ENCODE data around the gene SIPA1.
"Not testable (repeated sequence)": the region's sequence is repeated elsewhere in the genome, so short reads cannot be mapped to it uniquely, and the experiment has no call there.

Gene SIPA1

GRCh38 chr11:65623177-65623576, 14.7 kb upstream of the SIPA1 start:
- no peak for DNase-seq (ENCODE audit: low read depth)

- DNase-seq (ENCODE audit: low read depth), result no peak
Observed at GRCh38 chr11:65623852-65624616, 13.9 kb upstream of the SIPA1 start.

- no peak for DNase-seq (ENCODE audit: low read depth)
Observed at GRCh38 chr11:65624931-65625627, 12.8 kb upstream of the SIPA1 start.

GRCh38 chr11:65625628-65626342, 12.1 kb upstream of the SIPA1 start:
- no peak for DNase-seq (ENCODE audit: low read depth)

- DNase-seq (ENCODE audit: low read depth), result no peak
Observed at GRCh38 chr11:65627202-65627601, 10.7 kb upstream of the SIPA1 start.

- no peak for DNase-seq (ENCODE audit: low read depth)
Observed at GRCh38 chr11:65629579-65629978, 8.3 kb upstream of the SIPA1 start.

- DNase-seq (ENCODE audit: low read depth), result no peak
Observed at GRCh38 chr11:65630215-65630614, 7.7 kb upstream of the SIPA1 start.

GRCh38 chr11:65633390-65634108, 4.4 kb upstream of the SIPA1 start:
- no peak for DNase-seq (ENCODE audit: low read depth)

GRCh38 chr11:65634109-65634436, 3.8 kb upstream of the SIPA1 start:
- DNase-seq (ENCODE audit: low read depth), result no peak

GRCh38 chr11:65634440-65634839, 3.5 kb upstream of the SIPA1 start:
- DNase-seq (ENCODE audit: low read depth), result no peak

- no peak for DNase-seq (ENCODE audit: low read depth)
Observed at GRCh38 chr11:65634905-65635731, 2.8 kb upstream of the SIPA1 start.

- DNase-seq (ENCODE audit: low read depth), result no peak
Observed at GRCh38 chr11:65636108-65637031, 1.5 kb upstream of the SIPA1 start.

GRCh38 chr11:65637032-65637557, 806 bp upstream of the SIPA1 start:
- no peak for DNase-seq (ENCODE audit: low read depth)

GRCh38 chr11:65639228-65639597, 1.3 kb downstream of the SIPA1 start:
- not testable (repeated sequence) for DNase-seq (ENCODE audit: low read depth)

GRCh38 chr11:65639623-65640482, 2.0 kb downstream of the SIPA1 start:
- DNase-seq (ENCODE audit: low read depth), result no peak

GRCh38 chr11:65640483-65641296, 2.8 kb downstream of the SIPA1 start:
- no peak for DNase-seq (ENCODE audit: low read depth)

GRCh38 chr11:65641297-65642013, 3.6 kb downstream of the SIPA1 start:
- DNase-seq (ENCODE audit: low read depth), result no peak
